T-helper 1 cell treated with Interleukin-12 subunit alpha and Interleukin-12 subunit beta and Interleukin-4 antibody, amounts not matched to agents 30 μg/mL and 1 μg/mL, for 36 hours (primary cell): ENCODE measurements around the gene DHTKD1.
"Not testable (repeated sequence)": the region's sequence is repeated elsewhere in the genome, so short reads cannot be mapped to it uniquely, and the experiment has no call there.

Experiments used
- H3K27ac Mint-ChIP-seq: one replicate; pipeline ENCODE4 v1.8.0; 2021; ENCODE audit warnings: mild to moderate bottlenecking, mixed read lengths
- H3K27me3 Mint-ChIP-seq: one replicate; pipeline ENCODE4 v1.8.0; 2021; ENCODE audit warnings: low read depth, mixed read lengths
- H3K36me3 Mint-ChIP-seq: one replicate; pipeline ENCODE4 v1.8.0; 2021; ENCODE audit warnings: low read depth, mixed read lengths
- H3K4me1 Mint-ChIP-seq: one replicate; pipeline ENCODE4 v1.8.0; 2021; ENCODE audit warnings: low read depth, mixed read lengths
- H3K4me3 Mint-ChIP-seq: one replicate; pipeline ENCODE4 v1.8.0; 2021; ENCODE audit warnings: mild to moderate bottlenecking, moderate library complexity, mixed read lengths
- H3K9me3 Mint-ChIP-seq: one replicate; pipeline ENCODE4 v1.8.0; 2021; ENCODE audit warnings: mixed read lengths

DHTKD1 gene

DNA sequence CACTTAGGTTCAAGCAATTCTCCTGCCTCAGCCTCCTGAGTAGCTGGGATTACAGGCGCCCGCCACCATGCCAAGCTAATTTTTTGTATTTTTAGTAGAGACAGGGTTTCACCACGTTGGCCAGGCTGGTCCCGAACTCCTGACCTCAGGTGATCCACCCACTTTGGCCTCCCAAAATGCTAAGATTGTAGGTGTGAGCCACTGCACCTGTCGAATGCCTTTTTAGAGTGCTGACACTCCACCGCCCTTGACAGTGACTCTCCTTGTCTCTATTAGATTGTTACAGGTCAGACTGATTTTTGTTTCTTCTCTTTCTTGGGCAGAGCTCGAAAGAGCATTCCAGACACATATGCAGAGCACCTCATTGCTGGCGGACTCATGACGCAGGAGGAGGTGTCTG is 28.6 kb downstream of the DHTKD1 start:
- H3K36me3 Mint-ChIP-seq, result peaks cover 29% of the 10 kb centered on the region
- H3K27ac Mint-ChIP-seq, H3K9me3 Mint-ChIP-seq, H3K27me3 Mint-ChIP-seq, H3K4me3 Mint-ChIP-seq, H3K4me1 Mint-ChIP-seq: not testable (repeated sequence)

DNA sequence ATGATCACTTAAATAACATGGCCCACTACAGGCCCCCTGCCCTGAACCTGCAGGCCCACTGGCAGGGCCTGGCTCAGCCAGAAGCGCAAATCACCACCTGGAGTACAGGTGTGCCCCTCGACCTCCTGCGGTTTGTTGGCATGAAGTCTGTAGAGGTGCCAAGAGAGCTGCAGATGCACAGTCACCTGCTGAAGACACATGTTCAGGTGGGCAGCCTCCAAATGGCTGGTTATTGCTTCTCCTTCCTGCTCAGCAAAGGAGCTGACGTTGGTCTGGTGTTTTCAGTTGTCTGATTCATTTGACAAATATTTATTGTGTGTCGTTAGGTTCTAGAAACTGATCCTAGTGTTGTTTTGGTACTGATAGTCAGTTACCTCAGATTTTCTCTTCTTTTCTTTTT is 29.0 kb downstream of the DHTKD1 start:
- Mint-ChIP-seq H3K4me1 (peaks cover 2% of the 10 kb centered on the region), H3K4me3 (no peak overlapping the region), H3K27ac (no peak overlapping the region), H3K27me3 (no peaks in the 10 kb centered on the region), H3K9me3 (no peaks in the 10 kb centered on the region), H3K36me3 (peaks cover 25% of the 10 kb centered on the region)

DNA sequence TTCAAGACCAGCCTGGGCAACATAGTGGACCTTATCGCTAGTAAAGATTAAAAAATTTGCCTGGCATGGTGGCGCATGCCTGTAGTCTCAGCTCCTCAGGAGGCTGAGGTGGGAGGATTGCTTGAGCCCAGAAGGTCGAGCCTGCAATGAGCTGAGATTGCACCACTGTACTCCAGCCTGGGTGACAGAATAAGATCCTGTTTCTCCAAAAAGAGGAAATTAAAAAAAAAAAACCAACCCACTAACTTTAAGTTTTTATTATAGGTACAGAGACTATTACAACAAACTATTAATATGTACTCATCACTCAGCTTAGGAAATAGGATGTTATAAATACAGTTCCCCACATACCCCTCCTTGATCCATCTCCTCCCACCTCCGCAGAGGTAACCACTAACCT is 30.2 kb downstream of the DHTKD1 start:
- no peak overlapping the region for H3K27ac Mint-ChIP-seq
- no peaks in the 10 kb centered on the region for H3K9me3 Mint-ChIP-seq
- H3K27me3 Mint-ChIP-seq, result no peaks in the 10 kb centered on the region
- peaks cover 4% of the 10 kb centered on the region for H3K4me1 Mint-ChIP-seq
- H3K4me3 Mint-ChIP-seq, result no peak overlapping the region
- H3K36me3 Mint-ChIP-seq, result peaks cover 31% of the 10 kb centered on the region

DNA sequence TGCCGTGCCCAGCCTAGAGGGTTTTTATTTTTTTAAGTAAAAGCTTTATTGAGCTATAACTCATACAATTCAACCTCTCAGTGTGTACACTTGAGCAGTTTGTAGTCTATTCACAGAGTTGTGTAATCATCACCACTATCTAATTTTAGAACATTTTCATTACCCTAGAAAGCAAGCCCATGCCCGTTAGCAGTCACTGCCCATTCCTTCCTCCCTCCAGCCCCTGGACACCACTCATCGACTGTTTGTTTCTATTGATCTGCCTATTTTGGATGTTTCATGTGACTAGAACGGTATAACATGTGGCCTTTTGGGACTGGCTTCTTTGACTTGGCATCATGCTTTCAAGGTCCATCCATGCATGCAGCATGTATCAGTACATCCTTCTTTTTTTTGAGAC is 35.0 kb downstream of the DHTKD1 start:
- Mint-ChIP-seq H3K4me1 (peaks cover 2% of the 10 kb centered on the region), H3K27ac (no peak overlapping the region), H3K36me3 (peaks cover 47% of the 10 kb centered on the region), H3K4me3 (no peak overlapping the region), H3K9me3 (no peaks in the 10 kb centered on the region), H3K27me3 (no peaks in the 10 kb centered on the region)

DNA sequence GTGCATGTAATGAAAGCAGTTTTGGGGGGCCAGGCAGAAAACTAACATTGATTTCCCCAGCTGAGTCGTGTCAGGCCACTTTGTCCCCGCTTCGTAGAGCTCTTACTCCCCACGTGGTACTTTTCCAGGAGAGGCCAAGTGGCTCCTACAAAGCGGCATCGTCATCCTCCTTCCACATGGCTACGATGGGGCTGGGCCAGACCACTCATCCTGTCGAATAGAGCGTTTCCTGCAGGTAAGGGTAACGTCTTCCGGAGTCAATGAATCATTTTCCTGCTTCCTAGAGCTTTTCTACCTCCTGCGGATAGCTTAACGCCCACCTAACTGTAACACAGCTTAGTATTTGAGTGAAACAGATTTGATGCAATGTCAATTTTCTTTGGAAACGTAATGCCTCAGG is 39.0 kb downstream of the DHTKD1 start:
- peaks cover 44% of the 10 kb centered on the region for H3K36me3 Mint-ChIP-seq

DNA sequence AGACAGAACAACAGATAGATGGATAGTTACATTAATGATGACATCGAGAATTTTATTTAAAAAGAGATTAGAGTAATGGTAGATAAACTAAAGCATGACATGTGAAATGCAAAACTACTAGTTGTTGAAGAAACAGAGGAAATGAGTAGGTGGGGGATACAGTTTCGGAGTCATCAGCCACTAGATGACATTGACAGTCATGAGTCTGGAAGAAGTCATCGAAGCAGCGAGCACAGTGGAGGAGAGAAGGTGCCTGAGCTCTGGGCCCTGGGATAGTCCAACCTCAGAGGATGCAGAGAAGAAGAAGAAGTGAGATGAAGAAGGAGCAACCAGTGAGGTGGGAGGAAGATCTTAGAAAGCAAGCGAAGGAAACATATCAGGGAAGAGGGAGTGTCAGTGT is 40.5 kb downstream of the DHTKD1 start:
- H3K27me3 Mint-ChIP-seq, result no peaks in the 10 kb centered on the region
- peak overlapping the region; percentile 29 for H3K27ac Mint-ChIP-seq
- H3K4me1 Mint-ChIP-seq, result peaks cover 22% of the 10 kb centered on the region
- no peaks in the 10 kb centered on the region for H3K9me3 Mint-ChIP-seq
- no peak overlapping the region for H3K4me3 Mint-ChIP-seq
- H3K36me3 Mint-ChIP-seq, result peaks cover 40% of the 10 kb centered on the region

More for the DNA sequence above, 39.0 kb downstream of the DHTKD1 start:
- no peaks in the 10 kb centered on the region for H3K9me3 Mint-ChIP-seq
- no peaks in the 10 kb centered on the region for H3K27me3 Mint-ChIP-seq
- H3K4me3 Mint-ChIP-seq, result no peak overlapping the region
- no peak overlapping the region for H3K27ac Mint-ChIP-seq
- H3K4me1 Mint-ChIP-seq, result peaks cover 18% of the 10 kb centered on the region

DNA sequence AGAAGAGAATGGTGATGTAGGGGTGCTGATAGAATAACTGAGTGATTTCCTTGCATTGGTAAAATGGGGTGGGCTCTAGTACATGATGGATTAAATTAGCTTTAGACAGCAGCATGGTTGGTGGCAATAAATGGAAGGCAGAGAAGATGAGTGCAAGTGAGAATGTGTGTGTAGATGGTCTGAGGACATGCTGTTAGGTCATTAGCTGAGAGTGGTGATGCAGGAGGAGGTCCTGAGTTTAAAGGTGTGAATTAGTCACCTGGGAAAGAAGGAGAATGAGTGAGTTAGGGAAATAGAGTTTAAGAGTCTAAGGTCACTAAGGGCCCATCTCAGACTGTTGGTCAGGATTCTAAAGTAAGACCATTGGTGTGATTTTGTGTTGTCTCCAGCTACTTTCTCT is 42.8 kb downstream of the DHTKD1 start:
- Mint-ChIP-seq H3K4me3 (peak overlapping the region; percentile 12), H3K27me3 (no peaks in the 10 kb centered on the region), H3K9me3 (no peaks in the 10 kb centered on the region), H3K4me1 (peaks cover 31% of the 10 kb centered on the region), H3K27ac (peak overlapping the region; percentile 67), H3K36me3 (peaks cover 35% of the 10 kb centered on the region)

DNA sequence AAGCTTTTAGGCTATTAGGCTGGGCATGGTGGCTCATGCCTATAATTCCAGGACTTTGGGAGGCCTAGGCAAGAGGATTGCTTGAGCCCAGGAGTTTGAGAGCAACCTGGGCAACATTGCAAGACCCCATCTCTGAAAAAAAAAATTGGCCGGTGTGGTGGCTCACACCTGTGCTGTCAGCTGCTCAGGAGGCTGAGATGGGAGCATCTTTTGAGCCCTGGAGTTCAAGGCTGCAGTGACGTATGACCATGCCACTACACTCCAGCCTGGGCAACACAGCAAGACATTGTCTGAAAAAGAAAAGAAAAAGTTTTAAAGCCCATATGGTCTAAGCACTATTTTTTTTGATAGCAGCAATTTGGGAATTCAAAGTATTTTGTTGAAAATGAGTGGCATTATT is 44.9 kb downstream of the DHTKD1 start:
- no peaks in the 10 kb centered on the region for H3K9me3 Mint-ChIP-seq
- no peak overlapping the region for H3K4me3 Mint-ChIP-seq
- H3K36me3 Mint-ChIP-seq, result peaks cover 32% of the 10 kb centered on the region
- no peaks in the 10 kb centered on the region for H3K27me3 Mint-ChIP-seq
- peaks cover 31% of the 10 kb centered on the region for H3K4me1 Mint-ChIP-seq
- H3K27ac Mint-ChIP-seq, result peak overlapping the region; percentile 83

DNA sequence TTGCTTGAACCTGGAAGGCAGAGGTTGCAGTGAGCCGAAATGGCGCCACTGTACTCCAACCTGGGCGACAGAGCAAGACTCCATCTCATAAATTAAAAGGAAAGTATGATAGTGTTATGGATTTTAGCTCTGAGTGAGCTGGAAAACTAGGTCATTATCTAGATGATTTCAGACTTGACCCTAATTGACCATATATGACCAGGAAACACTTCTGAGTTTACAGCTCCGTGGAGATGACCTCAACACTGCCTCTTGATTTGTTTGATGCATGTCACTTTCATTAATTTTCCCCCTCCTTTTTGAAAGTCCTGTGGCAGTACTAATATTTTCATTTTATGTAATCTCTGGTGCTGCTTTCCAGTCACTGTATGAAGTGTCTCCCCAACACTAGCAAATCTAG is 52.9 kb downstream of the DHTKD1 start:
- H3K36me3 Mint-ChIP-seq, result peaks cover 44% of the 10 kb centered on the region
- no peaks in the 10 kb centered on the region for H3K9me3 Mint-ChIP-seq
- H3K4me1 Mint-ChIP-seq, result peaks cover 31% of the 10 kb centered on the region
- no peaks in the 10 kb centered on the region for H3K27me3 Mint-ChIP-seq
- H3K4me3 Mint-ChIP-seq, result no peak overlapping the region
- H3K27ac Mint-ChIP-seq, result peak overlapping the region; percentile 96

DNA sequence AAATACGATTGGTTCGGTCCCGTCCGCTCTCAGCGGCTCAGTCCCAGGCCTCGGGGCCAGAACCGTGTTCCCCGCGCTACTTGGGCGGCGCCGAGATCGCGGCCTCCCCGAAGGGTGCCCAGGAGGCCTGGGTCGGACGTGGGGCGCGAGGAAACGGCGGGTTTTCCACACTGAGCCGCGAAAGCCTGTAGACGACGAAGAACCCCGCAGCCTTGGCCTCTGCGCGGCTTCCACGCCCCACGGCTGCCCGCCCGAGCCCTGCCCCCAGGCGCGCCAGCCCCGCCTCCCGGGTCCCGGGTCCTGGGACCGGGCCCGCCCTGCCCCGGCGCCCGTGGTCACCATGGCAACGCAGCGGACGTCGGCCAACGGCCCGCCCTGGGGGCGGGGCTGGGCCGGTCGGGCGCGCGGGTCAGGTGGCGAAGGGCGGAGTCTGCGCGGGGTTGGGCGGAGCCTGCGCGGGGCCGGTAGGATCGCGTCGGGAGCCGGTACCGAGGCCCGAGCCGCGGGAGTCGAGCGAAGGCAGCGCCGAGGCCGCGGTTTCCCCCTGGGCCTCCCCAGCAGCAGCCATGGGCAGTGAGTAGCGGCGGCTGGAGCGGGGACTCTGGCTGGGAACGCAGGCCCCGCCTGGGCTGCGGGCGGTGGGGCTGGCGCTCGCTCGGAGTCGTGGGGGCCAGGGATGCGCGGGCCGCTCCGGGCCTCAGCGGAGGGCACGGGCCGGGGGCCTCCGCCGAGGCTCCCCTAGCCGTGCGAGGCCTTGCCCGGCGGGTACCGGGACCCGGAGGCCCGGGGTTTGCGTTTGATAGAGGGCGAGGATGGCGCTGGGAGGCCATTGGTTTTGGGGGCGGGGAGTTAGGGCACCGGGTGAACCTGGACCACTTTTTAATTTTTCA is 60.7 kb downstream of the DHTKD1 start, which contains the start of gene SEC61A2:
Gene SEC61A2, plus strand, starts transcription at position 456 of the 890 bp plus-strand sequence. Its CDS starts 111 bp downstream, at position 567.
- Mint-ChIP-seq H3K27me3 (no peaks in the 10 kb centered on the region), H3K36me3 (peaks cover 28% of the 10 kb centered on the region), H3K4me3 (peak within 1 kb of the TSS; percentile 87), H3K27ac (peak within 1 kb of the TSS; percentile 95), H3K9me3 (no peaks in the 10 kb centered on the region), H3K4me1 (peaks cover 37% of the 10 kb centered on the region)

DNA sequence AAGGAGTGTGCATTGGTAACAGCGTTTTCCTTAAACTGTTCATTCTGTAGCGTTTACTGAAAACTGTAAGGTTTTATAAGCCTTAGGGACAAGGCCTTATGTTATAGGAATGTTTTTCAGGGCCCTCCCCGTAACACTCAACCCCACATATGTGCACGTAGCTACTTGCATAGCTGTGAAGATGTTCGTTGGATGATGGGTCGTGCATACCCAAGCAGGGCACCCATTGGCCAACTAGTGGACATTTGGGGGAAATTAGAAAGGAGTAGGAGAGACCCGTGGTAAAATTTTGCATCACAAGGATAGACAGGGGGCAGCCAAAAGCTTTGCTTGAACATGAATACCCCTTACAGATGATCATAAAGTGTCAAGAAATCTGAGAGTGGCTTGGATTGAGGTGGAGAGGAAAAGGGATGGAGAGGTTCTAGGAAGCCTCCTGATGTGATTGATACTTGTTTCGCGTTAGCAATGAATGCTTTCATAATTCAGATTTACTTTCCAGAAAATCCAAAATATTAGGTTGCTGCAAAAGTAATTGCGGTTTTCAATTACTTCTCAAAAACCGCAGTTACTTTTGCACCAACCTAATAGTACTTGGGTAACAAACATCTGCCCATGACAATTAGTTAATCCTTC is 61.6 kb downstream of the DHTKD1 start:
- no peaks in the 10 kb centered on the region for H3K27me3 Mint-ChIP-seq
- H3K4me3 Mint-ChIP-seq, result peak overlapping the region; percentile 84
- no peaks in the 10 kb centered on the region for H3K9me3 Mint-ChIP-seq
- H3K27ac Mint-ChIP-seq, result peak overlapping the region; percentile 68
- peaks cover 29% of the 10 kb centered on the region for H3K36me3 Mint-ChIP-seq
- H3K4me1 Mint-ChIP-seq, result peaks cover 35% of the 10 kb centered on the region

DNA sequence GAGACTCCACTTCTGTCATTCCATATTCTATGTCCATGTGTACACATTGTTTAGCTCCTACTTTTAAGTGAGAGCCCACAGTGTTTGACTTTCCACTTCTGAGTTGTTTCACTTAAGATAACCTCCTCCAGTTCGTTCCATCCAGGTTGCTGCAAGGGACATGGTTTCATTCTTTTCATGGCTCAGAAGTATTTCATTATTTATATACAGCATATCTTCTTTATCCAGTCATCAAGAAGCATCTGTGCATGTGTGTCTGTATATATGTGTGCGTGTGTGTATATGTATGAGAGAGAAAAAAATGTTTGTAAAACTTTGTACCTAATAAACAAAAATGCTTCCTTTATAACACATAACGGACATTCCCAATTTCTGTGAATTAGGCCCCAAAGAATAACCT is 66.9 kb downstream of the DHTKD1 start:
- H3K4me3 Mint-ChIP-seq, result no peak overlapping the region

DNA sequence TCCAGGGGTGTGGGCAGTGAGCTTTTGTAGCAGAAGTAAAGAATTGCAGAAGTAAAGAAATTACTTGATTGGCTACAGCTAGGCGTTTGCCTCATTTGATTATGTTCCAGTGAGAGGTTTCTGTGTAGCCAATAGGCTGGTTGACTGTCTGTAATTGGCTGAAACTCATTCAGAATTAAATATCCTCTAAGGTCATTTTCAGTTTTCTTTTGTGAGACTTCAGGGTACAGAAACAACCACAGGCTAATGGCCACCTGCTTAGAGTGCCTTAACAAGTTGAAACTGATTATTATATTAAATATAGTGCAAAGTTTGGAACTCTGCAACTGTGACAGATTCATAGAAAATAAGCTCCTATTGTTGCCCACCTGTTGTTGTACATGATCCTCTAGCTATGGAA is 71.3 kb downstream of the DHTKD1 start:
- Mint-ChIP-seq H3K9me3 (no peaks in the 10 kb centered on the region), H3K4me3 (no peak overlapping the region), H3K27me3 (no peaks in the 10 kb centered on the region), H3K4me1 (peaks cover 2% of the 10 kb centered on the region), H3K27ac (no peak overlapping the region), H3K36me3 (peaks cover 40% of the 10 kb centered on the region)

More for the DNA sequence above, 66.9 kb downstream of the DHTKD1 start:
- H3K9me3 Mint-ChIP-seq, result no peaks in the 10 kb centered on the region
- no peaks in the 10 kb centered on the region for H3K27me3 Mint-ChIP-seq
- H3K36me3 Mint-ChIP-seq, result peaks cover 33% of the 10 kb centered on the region
- peaks cover 15% of the 10 kb centered on the region for H3K4me1 Mint-ChIP-seq
- no peak overlapping the region for H3K27ac Mint-ChIP-seq

DNA sequence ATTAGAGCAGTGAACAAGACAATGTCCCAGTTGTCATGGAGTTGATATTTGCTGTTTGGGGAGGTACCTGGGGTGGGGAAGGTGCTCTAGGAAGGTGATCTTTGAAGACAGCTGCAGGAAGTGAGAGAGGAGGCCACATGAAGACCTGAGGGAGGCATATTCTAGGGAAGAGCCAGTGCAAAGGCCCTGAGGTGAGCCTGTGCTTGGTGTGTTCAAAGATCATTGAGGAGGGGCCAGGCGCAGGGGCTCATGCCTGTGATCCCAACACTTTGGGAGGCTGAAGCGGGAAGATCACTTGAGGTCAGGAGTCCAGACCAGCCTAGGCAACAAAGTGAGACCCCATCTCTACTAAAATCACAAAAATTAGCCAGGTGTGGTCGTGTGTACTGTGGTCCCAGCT is 75.8 kb downstream of the DHTKD1 start:
- Mint-ChIP-seq H3K9me3 (no peaks in the 10 kb centered on the region), H3K4me3 (no peak overlapping the region), H3K27me3 (no peaks in the 10 kb centered on the region), H3K4me1 (peaks cover 2% of the 10 kb centered on the region), H3K36me3 (peaks cover 36% of the 10 kb centered on the region), H3K27ac (no peak overlapping the region)

DNA sequence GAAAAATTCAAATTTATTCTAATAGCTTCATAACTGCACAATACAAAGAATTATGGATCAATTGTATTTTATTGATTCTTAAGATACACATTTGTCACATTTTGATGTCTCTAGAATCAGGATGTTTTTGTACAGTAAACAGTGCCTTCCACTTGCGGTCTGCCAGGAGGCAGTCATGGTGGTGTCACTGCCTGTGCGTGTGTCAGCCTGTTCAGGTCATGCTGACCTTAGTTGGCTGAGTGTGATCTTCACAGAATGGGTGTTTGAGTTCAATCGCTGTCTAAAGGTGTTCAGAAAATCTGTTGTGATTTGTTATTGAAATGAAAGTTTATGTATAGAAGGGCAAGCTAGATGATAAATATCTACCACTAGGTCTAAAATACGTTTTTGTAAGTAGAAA is 81.4 kb downstream of the DHTKD1 start:
- no peaks in the 10 kb centered on the region for H3K27me3 Mint-ChIP-seq
- H3K36me3 Mint-ChIP-seq, result peaks cover 39% of the 10 kb centered on the region
- H3K9me3 Mint-ChIP-seq, result no peaks in the 10 kb centered on the region
- H3K4me3 Mint-ChIP-seq, result no peak overlapping the region
- no peak overlapping the region for H3K27ac Mint-ChIP-seq
- H3K4me1 Mint-ChIP-seq, result peaks cover 2% of the 10 kb centered on the region
